HS-5 (cell line): Measurements from ENCODE around the gene KCNH2.

Experiments used
- DNase-seq: peaks from one replicate; pipeline ENCODE4 v3.0.0-alpha.2; 2012; ENCODE audit warnings: low read depth

The KCNH2 gene

GRCh38 chr7:150974468-150975391, 3.4 kb downstream of the KCNH2 start:
- DNase-seq: no peak

- DNase-seq: no peak
Observed at GRCh38 chr7:150973571-150974451, 4.3 kb downstream of the KCNH2 start.

GRCh38 chr7:150972741-150973140, 5.4 kb downstream of the KCNH2 start:
- no peak for DNase-seq

- no peak for DNase-seq
Observed at GRCh38 chr7:150972023-150972468, 6.1 kb downstream of the KCNH2 start.

GRCh38 chr7:150971242-150972022, 6.7 kb downstream of the KCNH2 start:
- DNase-seq: no peak

- no peak for DNase-seq
Observed at GRCh38 chr7:150970424-150970823, 7.7 kb downstream of the KCNH2 start.

GRCh38 chr7:150969475-150969874, 8.6 kb downstream of the KCNH2 start:
- DNase-seq: no peak

GRCh38 chr7:150968734-150969372, 9.3 kb downstream of the KCNH2 start:
- no peak for DNase-seq

GRCh38 chr7:150968056-150968733, 9.9 kb downstream of the KCNH2 start:
- DNase-seq: no peak

GRCh38 chr7:150967349-150967748, 10.8 kb downstream of the KCNH2 start:
- DNase-seq: no peak

GRCh38 chr7:150966002-150966401, 12.1 kb downstream of the KCNH2 start:
- DNase-seq: no peak

- no peak for DNase-seq
Observed at GRCh38 chr7:150965273-150965830, 12.8 kb downstream of the KCNH2 start.

GRCh38 chr7:150964593-150965111, 13.5 kb downstream of the KCNH2 start:
- DNase-seq: no peak

GRCh38 chr7:150963707-150964559, 14.2 kb downstream of the KCNH2 start:
- no peak for DNase-seq

GRCh38 chr7:150962553-150963399, 15.3 kb downstream of the KCNH2 start:
- no peak for DNase-seq

GRCh38 chr7:150962290-150962552, 15.9 kb downstream of the KCNH2 start:
- no peak for DNase-seq

GRCh38 chr7:150961510-150962289, 16.4 kb downstream of the KCNH2 start:
- DNase-seq: no peak
